Gastroesophageal sphincter (tissue), 4 donors: ENCODE measurements around the gene B4GALT7. TPM values are rescaled to one million over a fixed set of nuclear protein-coding genes. Genes with fewer than 3 reads are reported as not detected.

Experiments
- ATAC-seq: fragments of 150-250 bp; one replicate; pipeline ENCODE4 v1.9.1; 2016; ENCODE audit warnings: mild to moderate bottlenecking, moderate library complexity
- H3K27ac ChIP-seq, 4 donors: fragments of 200-600 bp; sonication (generic) in 3 of 4; 1 replicate in 3 of 4; 2 replicates in 1 of 4; pipeline ENCODE4 v1.5.1; 2016 to 2019
- H3K27me3 ChIP-seq: fragments of 200-600 bp; sonication (generic); one replicate; pipeline ENCODE4 v1.5.1; 2019
- H3K36me3 ChIP-seq, 2 donors: fragments of 200-600 bp; sonication (generic); one replicate each; pipeline ENCODE4 v1.5.1; 2019; ENCODE audit warnings: control low read depth in 1 of 2
- H3K4me1 ChIP-seq, 3 donors: fragments of 200-600 bp; sonication (generic); 1 replicate in 2 of 3; 2 replicates in 1 of 3; pipeline ENCODE4 v1.5.1; 2016 to 2019; ENCODE audit warnings: control low read depth in 2 of 3
- H3K4me3 ChIP-seq, 2 donors: fragments of 200-600 bp; sonication (generic); one replicate each; pipeline ENCODE4 v1.5.1; 2019; ENCODE audit warnings: mild to moderate bottlenecking in 1 of 2, moderate library complexity in 1 of 2
- H3K9me3 ChIP-seq, 3 donors: fragments of 200-600 bp; sonication (generic); one replicate each; pipeline ENCODE4 v1.5.1; 2017 to 2019; ENCODE audit warnings: control low read depth in 2 of 3
- EP300 ChIP-seq: sonication (generic); formaldehyde crosslinking; IDR thresholded peaks from one replicate; pipeline ENCODE4 v1.6.1; 2017; ENCODE audit warnings: antibody characterized with exemption, mild to moderate bottlenecking
- POLR2A ChIP-seq, 2 donors: fragments of 450-650 bp; IDR thresholded peaks; one replicate each; pipeline ENCODE4 v1.6.1; 2017; ENCODE audit warnings: antibody characterized with exemption in 2 of 2, mild to moderate bottlenecking in 2 of 2, moderate library complexity in 1 of 2
- POLR2AphosphoS5 ChIP-seq: sonication (generic); formaldehyde crosslinking; IDR thresholded peaks from one replicate; pipeline ENCODE4 v1.6.1; 2017; ENCODE audit warnings: antibody characterized with exemption
- WGBS, 2 donors: methylation state at CpG; one replicate each; pipeline ENCODE4 v1.1.5; 2018; ENCODE audit warnings: low coverage in 1 of 2; 5-methylcytosine and 5-hydroxymethylcytosine counted together
- total RNA-seq, 4 donors: library from RNA; depleted of rRNA; stranded (reverse); fragments of >200 nt; gene quantifications; one replicate each; pipeline ENCODE4 v1.1.0, GENCODE V29; 2016
- TF ChIP-seq, protein P1 (sequence below), 4 experiments: fragments of 200-600 bp in 2 of 4; fragments of 450-650 bp in 2 of 4; sonication (generic) in 1 of 4; IDR thresholded peaks; one replicate each; pipeline ENCODE4 v1.5.1; 2017 to 2019; ENCODE audit warnings: antibody characterized with exemption in 4 of 4, mild to moderate bottlenecking in 2 of 4, moderate library complexity in 2 of 4

B4GALT7 gene
- total RNA-seq, 4 donors from 2014 or later, result 10.2 to 19.5 (median 15.5) TPM

DNA sequence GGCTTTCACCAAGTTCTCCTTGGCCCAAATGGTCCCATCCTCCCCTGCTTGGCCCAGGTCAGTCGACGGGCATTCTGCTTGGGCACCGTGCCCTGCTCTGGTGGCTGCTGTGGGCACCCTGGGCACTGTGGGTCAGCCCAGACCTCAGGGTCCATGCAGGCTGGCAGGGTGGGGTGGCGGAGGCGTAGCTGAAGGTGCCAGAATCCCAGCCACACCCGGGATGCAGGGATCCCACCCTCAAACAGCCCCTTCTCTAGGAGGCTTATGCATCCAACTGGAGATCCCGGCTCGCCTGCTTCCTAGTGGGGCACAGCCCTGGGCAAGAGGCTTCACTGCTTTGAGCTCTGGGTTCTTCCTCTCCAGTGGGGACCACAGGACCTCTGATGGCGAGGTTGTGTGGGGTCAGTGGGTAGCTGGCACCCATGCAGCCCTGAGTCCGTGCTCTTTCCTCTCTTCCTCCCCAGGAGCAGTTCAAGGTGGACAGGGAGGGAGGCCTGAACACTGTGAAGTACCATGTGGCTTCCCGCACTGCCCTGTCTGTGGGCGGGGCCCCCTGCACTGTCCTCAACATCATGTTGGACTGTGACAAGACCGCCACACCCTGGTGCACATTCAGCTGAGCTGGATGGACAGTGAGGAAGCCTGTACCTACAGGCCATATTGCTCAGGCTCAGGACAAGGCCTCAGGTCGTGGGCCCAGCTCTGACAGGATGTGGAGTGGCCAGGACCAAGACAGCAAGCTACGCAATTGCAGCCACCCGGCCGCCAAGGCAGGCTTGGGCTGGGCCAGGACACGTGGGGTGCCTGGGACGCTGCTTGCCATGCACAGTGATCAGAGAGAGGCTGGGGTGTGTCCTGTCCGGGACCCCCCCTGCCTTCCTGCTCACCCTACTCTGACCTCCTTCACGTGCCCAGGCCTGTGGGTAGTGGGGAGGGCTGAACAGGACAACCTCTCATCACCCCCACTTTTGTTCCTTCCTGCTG is 9.4 kb downstream of the B4GALT7 start:
- Histone ChIP-seq H3K36me3 (peaks cover 0 to 33% of the 10 kb centered on the region in 2 donors), H3K27me3 (no peaks in the 10 kb centered on the region), H3K4me3 (no peak overlapping the region), H3K27ac (peak overlapping the region in 1 of 4 donors; percentile 24), H3K9me3 (no peaks in the 10 kb centered on the region), H3K4me1 (peaks cover 0 to 27% (median 8%) of the 10 kb centered on the region in 3 donors)
- TF ChIP-seq EP300, result no peak
- no peak for TF ChIP-seq POLR2AphosphoS5
- TF ChIP-seq, protein P1, sequence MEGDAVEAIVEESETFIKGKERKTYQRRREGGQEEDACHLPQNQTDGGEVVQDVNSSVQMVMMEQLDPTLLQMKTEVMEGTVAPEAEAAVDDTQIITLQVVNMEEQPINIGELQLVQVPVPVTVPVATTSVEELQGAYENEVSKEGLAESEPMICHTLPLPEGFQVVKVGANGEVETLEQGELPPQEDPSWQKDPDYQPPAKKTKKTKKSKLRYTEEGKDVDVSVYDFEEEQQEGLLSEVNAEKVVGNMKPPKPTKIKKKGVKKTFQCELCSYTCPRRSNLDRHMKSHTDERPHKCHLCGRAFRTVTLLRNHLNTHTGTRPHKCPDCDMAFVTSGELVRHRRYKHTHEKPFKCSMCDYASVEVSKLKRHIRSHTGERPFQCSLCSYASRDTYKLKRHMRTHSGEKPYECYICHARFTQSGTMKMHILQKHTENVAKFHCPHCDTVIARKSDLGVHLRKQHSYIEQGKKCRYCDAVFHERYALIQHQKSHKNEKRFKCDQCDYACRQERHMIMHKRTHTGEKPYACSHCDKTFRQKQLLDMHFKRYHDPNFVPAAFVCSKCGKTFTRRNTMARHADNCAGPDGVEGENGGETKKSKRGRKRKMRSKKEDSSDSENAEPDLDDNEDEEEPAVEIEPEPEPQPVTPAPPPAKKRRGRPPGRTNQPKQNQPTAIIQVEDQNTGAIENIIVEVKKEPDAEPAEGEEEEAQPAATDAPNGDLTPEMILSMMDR (IDR thresholded peaks at IDR 0.05), result no peak
- TF ChIP-seq POLR2A (IDR thresholded peaks at IDR 0.05), result no peak
- ATAC-seq, result no peak
- WGBS, 2 donors, result 67% methylated on average over 2 of the region's 21 CpGs; no CpG with 5 or more reads in 1 of the 2 donors

DNA sequence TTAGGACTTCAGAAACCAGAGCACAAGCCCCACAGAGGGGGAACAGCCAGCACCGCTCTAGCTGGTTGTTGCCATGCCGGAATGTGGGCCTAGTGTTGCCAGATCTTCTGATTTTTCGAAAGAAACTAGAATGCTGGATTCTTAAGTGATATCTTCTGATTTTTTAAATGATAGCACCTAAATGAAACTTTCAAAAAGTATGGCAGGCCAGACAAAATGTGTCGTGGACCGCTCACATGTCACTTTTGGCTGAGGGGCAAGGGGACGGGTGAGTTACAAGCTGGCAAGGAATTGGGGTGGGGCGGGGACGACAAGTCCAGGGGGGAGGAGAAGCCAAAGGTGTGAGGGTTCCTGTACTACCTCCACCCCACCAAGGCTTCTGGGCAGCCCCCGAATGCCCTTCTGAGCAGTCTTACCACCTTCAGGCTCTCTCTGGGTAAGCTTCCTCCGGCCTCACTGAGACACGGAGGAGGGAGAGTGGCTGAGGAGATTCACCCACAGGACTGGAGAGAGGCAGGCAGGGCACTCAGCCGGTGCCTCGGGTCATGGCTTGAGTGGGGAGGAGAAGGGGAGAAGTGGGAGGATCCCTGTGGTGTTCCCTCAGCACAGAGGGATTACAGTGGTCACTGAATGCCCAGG is 10.3 kb downstream of the B4GALT7 start:
- H3K27ac ChIP-seq, result peak overlapping the region in 1 of 4 donors; percentile 11
- no peaks in the 10 kb centered on the region for H3K27me3 ChIP-seq
- no peak for ATAC-seq
- H3K36me3 ChIP-seq, result peaks cover 0 to 29% of the 10 kb centered on the region in 2 donors
- WGBS, 2 donors, result 70 to 77% methylated on average over 4 to 10 of the region's 13 CpGs
- no peak for TF ChIP-seq POLR2A (IDR thresholded peaks at IDR 0.05)
- TF ChIP-seq, protein P1 (IDR thresholded peaks at IDR 0.05), result no peak
- no peak for TF ChIP-seq POLR2AphosphoS5
- no peak for TF ChIP-seq EP300
- H3K4me1 ChIP-seq, result peaks cover 0 to 27% (median 8%) of the 10 kb centered on the region in 3 donors
- no peaks in the 10 kb centered on the region for H3K9me3 ChIP-seq
- no peak overlapping the region for H3K4me3 ChIP-seq

DNA sequence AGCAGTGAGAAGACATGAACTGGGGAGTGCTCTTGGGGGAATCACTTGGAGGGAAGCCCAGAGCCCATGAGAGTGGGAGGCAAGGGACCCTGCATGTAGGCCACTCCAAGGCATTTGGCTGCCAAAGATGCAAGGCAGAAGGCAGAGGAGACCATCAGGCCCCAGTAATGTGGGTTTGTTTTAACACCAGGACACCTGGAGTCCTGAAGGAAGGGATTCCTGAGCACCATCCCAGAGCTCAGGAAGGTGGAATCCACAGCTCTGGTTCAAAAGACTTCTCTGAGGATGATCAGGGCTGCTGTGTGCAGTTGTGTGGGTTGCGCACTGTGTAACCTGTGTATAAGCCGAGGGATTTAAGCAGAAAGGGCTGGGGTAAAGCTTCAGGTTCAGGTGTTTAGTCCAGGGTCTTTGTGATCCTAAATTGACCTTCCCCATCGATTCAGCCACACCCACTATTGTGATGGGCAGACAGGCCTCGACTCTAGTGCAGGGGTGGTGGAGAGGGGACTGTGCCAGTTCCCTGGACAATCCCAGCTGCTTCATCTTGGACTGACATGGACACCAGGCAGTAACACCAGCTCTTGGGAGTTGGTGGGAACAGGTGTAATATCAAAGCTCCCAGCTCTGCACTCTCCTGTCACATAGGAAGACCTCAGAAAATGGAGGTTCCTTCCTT is 11.0 kb downstream of the B4GALT7 start:
- no peak for TF ChIP-seq POLR2A (IDR thresholded peaks at IDR 0.05)
- no peak for TF ChIP-seq EP300
- TF ChIP-seq, protein P1 (IDR thresholded peaks at IDR 0.05), result no peak
- no peak for TF ChIP-seq POLR2AphosphoS5
- H3K27me3 ChIP-seq, result no peaks in the 10 kb centered on the region
- H3K36me3 ChIP-seq, result peaks cover 0 to 24% of the 10 kb centered on the region in 2 donors
- no peaks in the 10 kb centered on the region for H3K9me3 ChIP-seq
- H3K27ac ChIP-seq, result peak overlapping the region in 1 of 4 donors; percentile 11
- WGBS, 2 donors, result 40 to 100% methylated on average over 1 of the region's 4 CpGs
- ATAC-seq, result no peak
- no peak overlapping the region for H3K4me3 ChIP-seq
- H3K4me1 ChIP-seq, result peaks cover 0 to 27% (median 8%) of the 10 kb centered on the region in 3 donors

DNA sequence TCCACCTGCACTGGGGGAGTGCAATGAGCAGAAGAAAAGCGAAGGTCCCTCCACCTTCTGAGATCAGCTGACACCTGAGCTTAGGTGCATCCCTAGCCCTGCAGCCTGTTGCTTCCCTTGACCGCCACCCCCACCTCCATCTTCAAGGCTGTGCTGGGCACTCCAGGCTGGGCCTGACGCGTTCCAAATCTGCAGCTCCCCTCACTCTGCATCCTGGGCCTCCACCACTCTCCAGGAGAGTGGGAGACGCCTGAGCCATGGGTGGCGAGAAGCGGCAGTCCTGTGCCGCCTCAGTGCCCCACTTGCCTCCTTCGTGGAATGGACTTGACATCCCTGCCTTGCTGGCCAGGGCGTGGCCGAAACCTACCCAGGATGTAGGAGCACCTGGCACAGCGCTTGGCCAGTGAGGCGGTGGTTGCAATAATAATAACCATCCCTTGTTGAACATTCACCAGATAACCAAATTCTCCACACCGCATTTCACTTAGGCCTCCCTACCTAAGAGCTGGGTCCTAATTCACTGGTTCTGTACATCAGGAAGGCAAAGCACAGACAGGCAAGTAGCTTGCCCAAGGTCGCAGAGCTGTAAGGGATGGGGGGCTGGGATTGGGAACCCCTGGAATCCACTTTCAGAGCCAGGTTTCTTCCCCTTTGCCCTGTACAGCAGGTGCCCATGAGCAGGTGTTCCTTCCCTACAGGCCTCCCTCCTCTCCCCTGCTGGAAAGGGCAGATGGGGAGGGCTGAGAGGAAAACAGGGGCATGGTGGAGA is 11.7 kb downstream of the B4GALT7 start:
- ATAC-seq, result no peak
- Histone ChIP-seq H3K27me3 (no peaks in the 10 kb centered on the region), H3K4me3 (no peak overlapping the region), H3K27ac (no peak overlapping the region), H3K4me1 (peaks cover 0 to 27% (median 8%) of the 10 kb centered on the region in 3 donors), H3K36me3 (peaks cover 0 to 26% of the 10 kb centered on the region in 2 donors), H3K9me3 (no peaks in the 10 kb centered on the region)
- TF ChIP-seq, protein P1 (IDR thresholded peaks at IDR 0.05), result no peak
- TF ChIP-seq POLR2A (IDR thresholded peaks at IDR 0.05) (no peak), EP300 (no peak), POLR2AphosphoS5 (no peak)
- WGBS, 2 donors, result 88% methylated on average over 4 of the region's 15 CpGs; no CpG with 5 or more reads in 1 of the 2 donors
